GM06990 (cell line): ENCODE results near the gene TXNDC2.

Source experiments
- DNase-seq: peaks from one replicate; pipeline ENCODE4 v3.0.0-alpha.2; 2011; ENCODE audit not compliant: insufficient read length; ENCODE audit errors: extremely low read depth
- H3K27me3 ChIP-seq: replicated peaks from 2 replicates; pipeline ENCODE4 v1.6.0; 2011; ENCODE audit warnings: low read length; ENCODE audit not compliant: control insufficient read depth, insufficient read depth
- H3K36me3 ChIP-seq: 2 replicates; pipeline ENCODE4 v1.5.1; 2011; ENCODE audit warnings: low read length; ENCODE audit not compliant: control insufficient read depth, insufficient read depth
- H3K4me3 ChIP-seq: replicated peaks from 2 replicates; pipeline ENCODE4 v1.5.1; 2011; ENCODE audit warnings: low read depth, mild to moderate bottlenecking, control low read depth, low read length
- CTCF ChIP-seq: IDR thresholded peaks from 2 replicates; pipeline ENCODE4 v1.5.1; 2011; ENCODE audit warnings: low read length, control low read depth, mild to moderate bottlenecking, inconsistent platforms; ENCODE audit not compliant: insufficient read depth, poor library complexity, severe bottlenecking

Gene TXNDC2

DNA sequence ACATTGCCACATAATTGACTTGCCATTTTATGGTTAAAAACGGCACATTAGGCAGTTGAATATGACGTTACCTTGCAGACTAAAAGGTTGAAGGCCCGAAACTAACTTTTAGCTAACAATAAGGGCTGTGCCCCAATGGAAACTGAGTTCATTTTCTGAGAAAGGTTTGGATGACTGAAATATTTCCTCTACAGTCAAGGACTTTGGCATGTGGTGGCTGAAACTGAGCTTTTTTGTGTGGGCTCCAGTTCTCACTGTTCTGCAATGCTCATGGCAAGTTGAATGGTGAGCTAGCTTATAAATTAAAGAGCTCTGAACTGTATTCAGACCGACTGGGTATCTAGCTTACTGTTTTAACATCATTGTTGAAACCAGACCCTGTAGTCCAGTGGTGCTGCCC, 23.8 kb upstream of the TXNDC2 start:
- TF ChIP-seq CTCF, result no peak
- H3K4me3 ChIP-seq, result no peak overlapping the region
- H3K36me3 ChIP-seq, result peaks cover 2% of the 10 kb centered on the region; the same call in 1 of the 2 replicates
- no peaks in the 10 kb centered on the region for H3K27me3 ChIP-seq
- no peak for DNase-seq

DNA sequence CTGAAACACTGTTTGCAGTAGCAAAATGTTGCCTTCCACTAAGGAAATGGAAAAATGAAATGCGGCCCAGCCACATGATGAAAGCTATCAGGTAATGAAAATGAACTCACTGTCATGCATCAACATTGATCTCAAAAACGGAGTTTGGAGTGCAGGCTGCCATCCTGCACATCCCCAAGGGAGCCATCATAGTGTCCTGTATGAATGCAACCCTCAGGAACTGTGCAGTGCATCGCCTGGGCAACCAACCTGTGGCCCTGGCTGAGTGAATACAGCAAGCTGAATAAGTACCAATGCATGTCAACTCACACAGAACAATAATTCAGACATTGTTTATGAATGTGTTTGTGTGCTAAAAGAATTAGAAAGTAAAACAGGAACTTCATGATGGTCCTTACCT, 23.1 kb upstream of the TXNDC2 start:
- no peak for DNase-seq
- no peak overlapping the region for H3K4me3 ChIP-seq
- no peaks in the 10 kb centered on the region for H3K27me3 ChIP-seq
- TF ChIP-seq CTCF, result no peak
- peaks cover 2% of the 10 kb centered on the region; the same call in 1 of the 2 replicates for H3K36me3 ChIP-seq

DNA sequence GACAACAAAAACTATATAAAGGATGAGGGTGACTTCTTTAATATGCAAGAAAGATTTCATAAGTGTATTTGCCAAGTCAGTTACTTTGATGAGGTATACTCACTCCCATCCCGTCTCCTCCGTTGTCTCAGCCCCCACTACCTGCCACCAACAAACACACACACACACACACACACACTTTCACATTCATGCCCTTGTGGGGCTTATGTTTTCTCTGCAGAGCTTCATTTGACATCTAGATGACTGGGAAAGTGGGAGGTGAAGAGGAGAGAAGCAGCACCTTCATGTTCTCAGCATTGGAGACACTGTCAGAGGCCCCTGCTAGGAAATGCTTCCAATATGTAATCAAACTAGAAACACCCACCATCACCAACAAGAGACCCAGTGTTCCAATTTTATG, 22.5 kb upstream of the TXNDC2 start:
- no peak for DNase-seq
- no peaks in the 10 kb centered on the region for H3K27me3 ChIP-seq
- no peak for TF ChIP-seq CTCF
- no peak overlapping the region for H3K4me3 ChIP-seq
- peaks cover 2% of the 10 kb centered on the region; the same call in 1 of the 2 replicates for H3K36me3 ChIP-seq

GRCh38 chr18:9865764-9866490, 19.8 kb upstream of the TXNDC2 start:
- H3K36me3 ChIP-seq, result peaks cover 2% of the 10 kb centered on the region; the same call in 1 of the 2 replicates
- no peak for DNase-seq
- H3K27me3 ChIP-seq, result no peaks in the 10 kb centered on the region
- no peak for TF ChIP-seq CTCF
- H3K4me3 ChIP-seq, result no peak overlapping the region

DNA sequence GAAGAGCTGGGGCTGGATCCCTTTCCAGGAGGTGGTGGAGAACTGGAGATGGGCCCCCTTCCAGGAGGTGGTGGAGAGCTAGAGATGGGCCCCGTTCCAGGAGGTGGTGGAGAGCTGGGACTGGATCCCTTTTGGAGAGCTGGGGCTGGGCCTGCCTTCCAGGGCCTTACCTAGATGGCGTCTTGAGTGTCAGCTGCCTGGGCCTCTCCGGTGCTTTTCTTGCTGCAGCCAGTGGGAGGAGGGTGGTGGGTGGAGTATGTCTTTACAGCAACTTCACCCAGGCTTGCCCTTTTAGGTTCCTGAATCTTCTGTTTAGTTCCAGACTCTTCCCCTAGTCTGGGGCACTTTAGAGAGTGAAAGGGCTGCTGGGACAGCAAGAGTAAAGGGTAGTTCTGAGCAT, 19.1 kb upstream of the TXNDC2 start:
- no peak for TF ChIP-seq CTCF
- Histone ChIP-seq H3K27me3 (no peaks in the 10 kb centered on the region), H3K4me3 (no peak overlapping the region), H3K36me3 (peaks cover 2% of the 10 kb centered on the region; the same call in 1 of the 2 replicates)
- no peak for DNase-seq
